ENCODE data around the gene CADM3.

Gene CADM3

DNA sequence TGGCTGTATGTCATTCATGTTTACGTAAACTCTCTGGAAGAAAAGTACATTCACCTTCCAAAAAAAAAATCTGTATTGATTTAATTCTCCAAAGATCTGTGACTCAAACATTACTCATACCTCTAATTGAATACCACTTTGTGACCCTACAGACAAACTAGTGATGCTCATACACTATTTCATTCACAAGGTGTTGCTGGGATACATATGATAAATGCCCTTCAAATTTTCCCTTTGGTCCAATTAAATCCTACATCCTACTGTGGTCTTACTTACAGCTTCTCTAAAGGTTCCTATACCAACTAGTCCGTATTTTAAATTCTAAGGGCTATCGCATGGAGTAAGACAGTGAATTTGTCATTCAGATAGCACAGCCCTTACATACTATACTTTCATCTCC lies 26.8 kb upstream of the CADM3 start:
- no peaks in the 10 kb centered on the region for H3K79me2 ChIP-seq (ENCODE audit: low read length)
- no peaks in the 10 kb centered on the region for H4K20me1 ChIP-seq (ENCODE audit: insufficient read depth, low read length)
- no peak overlapping the region for H3K9ac ChIP-seq (ENCODE audit: low read length)
- TF ChIP-seq, protein P1, sequence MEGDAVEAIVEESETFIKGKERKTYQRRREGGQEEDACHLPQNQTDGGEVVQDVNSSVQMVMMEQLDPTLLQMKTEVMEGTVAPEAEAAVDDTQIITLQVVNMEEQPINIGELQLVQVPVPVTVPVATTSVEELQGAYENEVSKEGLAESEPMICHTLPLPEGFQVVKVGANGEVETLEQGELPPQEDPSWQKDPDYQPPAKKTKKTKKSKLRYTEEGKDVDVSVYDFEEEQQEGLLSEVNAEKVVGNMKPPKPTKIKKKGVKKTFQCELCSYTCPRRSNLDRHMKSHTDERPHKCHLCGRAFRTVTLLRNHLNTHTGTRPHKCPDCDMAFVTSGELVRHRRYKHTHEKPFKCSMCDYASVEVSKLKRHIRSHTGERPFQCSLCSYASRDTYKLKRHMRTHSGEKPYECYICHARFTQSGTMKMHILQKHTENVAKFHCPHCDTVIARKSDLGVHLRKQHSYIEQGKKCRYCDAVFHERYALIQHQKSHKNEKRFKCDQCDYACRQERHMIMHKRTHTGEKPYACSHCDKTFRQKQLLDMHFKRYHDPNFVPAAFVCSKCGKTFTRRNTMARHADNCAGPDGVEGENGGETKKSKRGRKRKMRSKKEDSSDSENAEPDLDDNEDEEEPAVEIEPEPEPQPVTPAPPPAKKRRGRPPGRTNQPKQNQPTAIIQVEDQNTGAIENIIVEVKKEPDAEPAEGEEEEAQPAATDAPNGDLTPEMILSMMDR (IDR thresholded peaks at IDR 0.05; ENCODE audit: low read depth, low read length), result no peak
- no peak for TF ChIP-seq EZH2phosphoT487 (IDR thresholded peaks at IDR 0.05; ENCODE audit: low read depth)
- peaks cover 48% of the 10 kb centered on the region for H3K27me3 ChIP-seq (ENCODE audit: low read depth, low read length)
- no peaks in the 10 kb centered on the region for H3K9me3 ChIP-seq (ENCODE audit: insufficient read depth, low read length)
- no peak overlapping the region for H3K27ac ChIP-seq (ENCODE audit: low read length)
- H3K4me2 ChIP-seq (ENCODE audit: low read length), result no peak overlapping the region
- no peaks in the 10 kb centered on the region for H3K4me1 ChIP-seq (ENCODE audit: low read length)
- no peak overlapping the region for H2AFZ ChIP-seq (ENCODE audit: low read depth, low read length)
- H3K4me3 ChIP-seq (ENCODE audit: low read length), result no peak overlapping the region
- no peaks in the 10 kb centered on the region for H3K36me3 ChIP-seq (replicated peaks; ENCODE audit: low read depth, low read length)

- Histone ChIP-seq H3K9ac (ENCODE audit: low read length) (no peak overlapping the region), H4K20me1 (ENCODE audit: insufficient read depth, low read length) (no peaks in the 10 kb centered on the region), H3K27ac (ENCODE audit: low read length) (no peak overlapping the region), H3K27me3 (ENCODE audit: low read depth, low read length) (peaks cover 24% of the 10 kb centered on the region), H2AFZ (ENCODE audit: low read depth, low read length) (no peak overlapping the region), H3K4me1 (ENCODE audit: low read length) (peaks cover 3% of the 10 kb centered on the region), H3K36me3 (replicated peaks; ENCODE audit: low read depth, low read length) (no peaks in the 10 kb centered on the region), H3K4me2 (ENCODE audit: low read length) (no peak overlapping the region), H3K4me3 (ENCODE audit: low read length) (no peak overlapping the region), H3K9me3 (ENCODE audit: insufficient read depth, low read length) (no peaks in the 10 kb centered on the region), H3K79me2 (ENCODE audit: low read length) (no peaks in the 10 kb centered on the region)
- TF ChIP-seq EZH2phosphoT487 (IDR thresholded peaks at IDR 0.05; ENCODE audit: low read depth), result no peak
- TF ChIP-seq, protein P1 (IDR thresholded peaks at IDR 0.05; ENCODE audit: low read depth, low read length), result no peak
These were observed 24.4 kb upstream of the CADM3 start for GRCh38 chr1:159146980-159147379.

DNA sequence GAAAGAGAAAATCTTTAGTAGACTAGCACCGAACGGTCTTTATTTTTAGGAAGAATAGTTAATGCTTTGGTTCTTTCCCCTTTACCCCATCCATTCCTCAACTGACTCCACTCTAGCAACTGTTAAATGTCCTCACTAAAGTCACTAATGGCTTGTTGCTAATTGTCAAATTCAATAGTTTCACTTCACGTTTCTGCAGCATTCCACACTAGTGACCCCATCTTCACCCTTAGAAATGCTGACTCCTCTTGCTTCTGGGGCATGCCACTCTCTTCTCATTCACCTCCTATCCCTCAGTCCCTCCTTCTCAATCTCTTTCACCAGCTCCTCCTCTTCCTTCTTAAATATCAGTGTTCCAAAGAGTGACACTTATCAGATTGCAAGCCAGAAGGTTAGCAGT lies 19.4 kb upstream of the CADM3 start:
- no peaks in the 10 kb centered on the region for H3K9me3 ChIP-seq (ENCODE audit: insufficient read depth, low read length)
- no peaks in the 10 kb centered on the region for H3K79me2 ChIP-seq (ENCODE audit: low read length)
- no peak overlapping the region for H2AFZ ChIP-seq (ENCODE audit: low read depth, low read length)
- no peak overlapping the region for H3K9ac ChIP-seq (ENCODE audit: low read length)
- no peak overlapping the region for H3K4me3 ChIP-seq (ENCODE audit: low read length)
- peaks cover 9% of the 10 kb centered on the region for H3K4me1 ChIP-seq (ENCODE audit: low read length)
- no peaks in the 10 kb centered on the region for H4K20me1 ChIP-seq (ENCODE audit: insufficient read depth, low read length)
- no peaks in the 10 kb centered on the region for H3K36me3 ChIP-seq (replicated peaks; ENCODE audit: low read depth, low read length)
- peak overlapping the region; percentile 37; the same call in 1 of the 2 replicates for H3K4me2 ChIP-seq (ENCODE audit: low read length)
- peaks cover 2% of the 10 kb centered on the region; the same call in 1 of the 2 replicates for H3K27me3 ChIP-seq (ENCODE audit: low read depth, low read length)
- H3K27ac ChIP-seq (ENCODE audit: low read length), result no peak overlapping the region
- no peak for TF ChIP-seq EZH2phosphoT487 (IDR thresholded peaks at IDR 0.05; ENCODE audit: low read depth)
- TF ChIP-seq, protein P1 (IDR thresholded peaks at IDR 0.05; ENCODE audit: low read depth, low read length), result no peak

DNA sequence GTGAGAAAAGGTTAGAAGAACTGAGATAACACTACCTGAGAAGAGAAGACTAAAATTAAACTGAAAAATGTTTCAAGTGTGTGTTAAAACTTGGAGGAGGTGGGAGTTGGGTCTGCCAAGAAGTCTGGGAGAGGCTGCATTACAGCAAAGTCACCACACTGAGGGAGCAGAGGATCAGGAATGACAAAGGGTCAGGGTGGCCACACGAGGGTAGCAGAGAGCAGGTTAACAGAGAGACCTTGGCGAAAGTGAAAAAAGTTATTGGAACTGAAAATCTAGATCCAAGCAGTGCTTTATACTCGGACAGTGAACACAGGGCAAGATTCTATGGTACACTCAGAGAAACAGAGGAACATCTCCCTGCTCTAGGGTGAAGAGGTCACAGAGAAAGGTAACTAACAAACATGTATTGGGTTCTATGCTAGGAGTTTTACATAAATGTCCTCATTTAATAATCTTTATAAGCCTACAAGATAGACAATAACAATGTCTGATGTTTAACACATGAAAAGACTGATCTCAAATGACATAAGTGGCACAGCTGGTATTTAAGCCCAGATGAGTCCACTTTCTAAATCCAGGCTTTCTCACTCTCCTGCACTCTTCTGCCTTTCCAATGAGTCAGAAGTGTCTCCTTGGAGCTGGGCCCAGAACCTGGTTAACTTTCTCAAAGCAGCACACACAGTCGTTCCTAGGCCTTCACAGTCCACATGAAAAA lies 10.3 kb upstream of the CADM3 start:
- H3K36me3 ChIP-seq (replicated peaks; ENCODE audit: low read depth, low read length), result no peaks in the 10 kb centered on the region

More for the DNA sequence above, 10.3 kb upstream of the CADM3 start:
- Histone ChIP-seq H3K27ac (ENCODE audit: low read length) (no peak overlapping the region), H3K9me3 (ENCODE audit: insufficient read depth, low read length) (no peaks in the 10 kb centered on the region), H3K9ac (ENCODE audit: low read length) (no peak overlapping the region; the same call in 1 of the 2 replicates), H3K79me2 (ENCODE audit: low read length) (no peaks in the 10 kb centered on the region), H3K4me1 (ENCODE audit: low read length) (peaks cover 10% of the 10 kb centered on the region), H2AFZ (ENCODE audit: low read depth, low read length) (no peak overlapping the region), H3K4me3 (ENCODE audit: low read length) (no peak overlapping the region), H3K27me3 (ENCODE audit: low read depth, low read length) (peaks cover 25% of the 10 kb centered on the region), H3K4me2 (ENCODE audit: low read length) (peak overlapping the region; percentile 47), H4K20me1 (ENCODE audit: insufficient read depth, low read length) (no peaks in the 10 kb centered on the region)
- no peak for TF ChIP-seq EZH2phosphoT487 (IDR thresholded peaks at IDR 0.05; ENCODE audit: low read depth)
- TF ChIP-seq, protein P1 (IDR thresholded peaks at IDR 0.05; ENCODE audit: low read depth, low read length), result peak; percentile 100

Measured in OCI-LY3 (cell line).